Lung (tissue), 12 donors: ENCODE data around the gene PTAFR. TPM values are rescaled to one million over a fixed set of nuclear protein-coding genes. Genes with fewer than 3 reads are reported as not detected.
A peak's percentile ranks its signal among the peaks of the same experiment; 100 is the strongest.

Experiments used
- ATAC-seq: fragments of 200-7000 bp; cut with Tn5 transposase; one replicate; pipeline ENCODE4 v1.9.1; 2020; ENCODE audit warnings: moderate number of reproducible peaks; ENCODE audit not compliant: insufficient read depth, low FRiP score
- DNase-seq, 3 donors: peaks; one replicate each; pipeline ENCODE4 v3.0.0-alpha.2; 2013 to 2017
- H3K27ac ChIP-seq, 2 donors: one replicate each; pipeline ENCODE4 v1.5.1; 2013; ENCODE audit warnings: mild to moderate bottlenecking in 2 of 2, moderate library complexity in 2 of 2, control low read depth in 1 of 2, inconsistent platforms in 1 of 2, low read depth in 1 of 2, low read length in 1 of 2
- H3K27me3 ChIP-seq, 3 donors: one replicate each; pipeline ENCODE4 v1.5.1; 2013; ENCODE audit warnings: low read length in 2 of 3; ENCODE audit not compliant: control insufficient read depth in 3 of 3, insufficient read depth in 3 of 3
- H3K36me3 ChIP-seq, 4 donors: one replicate each; pipeline ENCODE4 v1.5.1; 2013; ENCODE audit warnings: low read length in 4 of 4, mild to moderate bottlenecking in 1 of 4, moderate library complexity in 1 of 4; ENCODE audit not compliant: control insufficient read depth in 4 of 4, insufficient read depth in 4 of 4
- H3K4me1 ChIP-seq, 5 donors: one replicate each; pipeline ENCODE4 v1.5.1; 2013; ENCODE audit warnings: low read length in 5 of 5, mild to moderate bottlenecking in 2 of 5, moderate library complexity in 1 of 5; ENCODE audit not compliant: control insufficient read depth in 5 of 5, insufficient read depth in 5 of 5
- H3K4me3 ChIP-seq: one replicate; pipeline ENCODE4 v1.5.1; 2013; ENCODE audit warnings: mild to moderate bottlenecking, control low read depth, moderate library complexity
- H3K9ac ChIP-seq, 2 donors: one replicate each; pipeline ENCODE4 v1.5.1; 2013; ENCODE audit warnings: low read length in 2 of 2, control low read depth in 1 of 2; ENCODE audit not compliant: insufficient read depth in 1 of 2
- H3K9me3 ChIP-seq, 4 donors: one replicate each; pipeline ENCODE4 v1.5.1; 2013; ENCODE audit warnings: low read length in 3 of 4, mild to moderate bottlenecking in 1 of 4, moderate library complexity in 1 of 4; ENCODE audit not compliant: control insufficient read depth in 4 of 4, insufficient read depth in 3 of 4
- WGBS, 2 donors: extraction: QIAGEN DNeasy Blood & Tissue Kit; methylation state at CpG; one replicate each; pipeline ENCODE4 v1.1.7; 2013; 5-methylcytosine and 5-hydroxymethylcytosine counted together
- polyA plus RNA-seq, 2 donors: library from polyadenylated mRNA; stranded (reverse); fragments of 200-250 nt; gene quantifications; one replicate each; pipeline ENCODE4 v1.2.1, GENCODE V29; 2013
- total RNA-seq, 2 donors: library from RNA; depleted of rRNA in 1 of 2; stranded (reverse); fragments of >200 nt in 1 of 2; gene quantifications; one replicate each; pipeline ENCODE4 v1.2.1, GENCODE V29; 2014 to 2021
- TF ChIP-seq, protein P1 (sequence below): IDR thresholded peaks from 2 replicates; pipeline ENCODE4 v1.5.1; 2012; ENCODE audit warnings: mild to moderate bottlenecking; ENCODE audit errors: control extremely low read depth, extremely low read depth
- donor health status: control.
- donor health status: control.
- donor health status: Bipolar disorder and iron deficiency.
- donor health status: healthy.
- donor health status: DM: yes; HTN: yes; CAD: no.

The PTAFR gene
- total and polyA plus RNA-seq, 4 donors = 7.7 to 93.6 (median 23.3) TPM

DNA sequence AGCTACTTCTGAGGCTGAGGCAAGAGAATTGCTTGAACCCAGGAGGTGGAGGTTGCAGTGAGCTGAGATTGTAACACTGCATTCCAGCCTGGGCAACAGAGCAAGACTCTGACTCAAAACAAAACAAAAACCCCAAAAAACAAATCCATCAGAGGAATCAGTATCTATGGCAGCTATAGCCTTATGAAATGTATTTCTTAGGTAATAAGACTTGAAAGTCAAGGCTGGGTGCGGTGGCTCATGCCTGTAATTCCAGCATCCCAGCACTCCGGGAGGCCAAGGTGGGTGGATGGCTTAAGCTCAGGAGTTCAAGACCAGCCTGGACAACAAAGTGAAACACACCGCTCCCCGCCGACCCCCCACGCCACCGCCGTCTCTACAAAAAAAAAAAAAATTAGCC, 56.9 kb downstream of the PTAFR start:
- ATAC-seq (no peak), DNase-seq (no peak)
- Histone ChIP-seq H3K9ac (no peak overlapping the region), H3K4me3 (no peak overlapping the region), H3K36me3 (no peaks in the 10 kb centered on the region), H3K4me1 (peaks cover 0 to 3% (median 0%) of the 10 kb centered on the region in 5 donors), H3K27me3 (no peaks in the 10 kb centered on the region), H3K9me3 (no peaks in the 10 kb centered on the region), H3K27ac (no peak overlapping the region)
- TF ChIP-seq, protein P1, sequence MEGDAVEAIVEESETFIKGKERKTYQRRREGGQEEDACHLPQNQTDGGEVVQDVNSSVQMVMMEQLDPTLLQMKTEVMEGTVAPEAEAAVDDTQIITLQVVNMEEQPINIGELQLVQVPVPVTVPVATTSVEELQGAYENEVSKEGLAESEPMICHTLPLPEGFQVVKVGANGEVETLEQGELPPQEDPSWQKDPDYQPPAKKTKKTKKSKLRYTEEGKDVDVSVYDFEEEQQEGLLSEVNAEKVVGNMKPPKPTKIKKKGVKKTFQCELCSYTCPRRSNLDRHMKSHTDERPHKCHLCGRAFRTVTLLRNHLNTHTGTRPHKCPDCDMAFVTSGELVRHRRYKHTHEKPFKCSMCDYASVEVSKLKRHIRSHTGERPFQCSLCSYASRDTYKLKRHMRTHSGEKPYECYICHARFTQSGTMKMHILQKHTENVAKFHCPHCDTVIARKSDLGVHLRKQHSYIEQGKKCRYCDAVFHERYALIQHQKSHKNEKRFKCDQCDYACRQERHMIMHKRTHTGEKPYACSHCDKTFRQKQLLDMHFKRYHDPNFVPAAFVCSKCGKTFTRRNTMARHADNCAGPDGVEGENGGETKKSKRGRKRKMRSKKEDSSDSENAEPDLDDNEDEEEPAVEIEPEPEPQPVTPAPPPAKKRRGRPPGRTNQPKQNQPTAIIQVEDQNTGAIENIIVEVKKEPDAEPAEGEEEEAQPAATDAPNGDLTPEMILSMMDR = no peak
- 93 to 100% methylated on average over 8 of the region's 8 CpGs for WGBS, 2 donors

DNA sequence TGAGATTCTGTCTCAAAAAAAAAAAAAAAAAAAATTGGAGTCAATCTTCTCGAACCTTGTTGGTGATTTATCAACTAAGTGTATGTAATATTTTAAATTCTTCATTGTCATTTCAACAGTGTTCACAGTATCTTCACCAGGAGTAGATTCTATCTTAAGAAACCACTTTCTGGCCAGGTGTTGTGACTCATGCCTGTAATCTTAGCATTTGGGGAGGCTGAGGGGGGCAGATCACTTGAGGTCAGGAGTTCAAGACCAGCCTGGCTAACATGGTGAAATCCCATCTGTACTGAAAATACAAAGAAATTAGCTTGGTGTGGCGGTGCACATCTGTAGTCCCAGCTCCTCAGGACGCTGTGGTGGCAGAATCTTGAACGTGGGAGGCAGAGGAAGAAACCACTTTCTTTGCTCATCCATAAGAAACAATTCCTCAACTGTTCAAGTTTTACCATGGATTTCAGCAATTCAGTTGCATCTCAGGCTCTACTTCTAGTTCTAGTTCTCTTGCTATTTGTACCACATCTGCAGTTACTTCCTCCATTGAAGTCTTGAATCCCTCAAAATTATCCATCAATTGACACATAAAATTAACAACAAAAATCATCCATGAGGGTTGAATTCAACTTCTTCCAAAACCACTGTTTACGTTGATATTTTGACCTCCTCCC, 57.7 kb downstream of the PTAFR start:
- TF ChIP-seq, protein P1 = no peak
- Histone ChIP-seq H3K9ac (no peak overlapping the region), H3K36me3 (no peaks in the 10 kb centered on the region), H3K27ac (no peak overlapping the region), H3K27me3 (no peaks in the 10 kb centered on the region), H3K9me3 (no peaks in the 10 kb centered on the region), H3K4me1 (peaks cover 0 to 3% (median 0%) of the 10 kb centered on the region in 5 donors), H3K4me3 (no peak overlapping the region)
- 86 to 89% methylated on average over 5 of the region's 5 CpGs for WGBS, 2 donors
- DNase-seq = no peak
- ATAC-seq = no peak

DNA sequence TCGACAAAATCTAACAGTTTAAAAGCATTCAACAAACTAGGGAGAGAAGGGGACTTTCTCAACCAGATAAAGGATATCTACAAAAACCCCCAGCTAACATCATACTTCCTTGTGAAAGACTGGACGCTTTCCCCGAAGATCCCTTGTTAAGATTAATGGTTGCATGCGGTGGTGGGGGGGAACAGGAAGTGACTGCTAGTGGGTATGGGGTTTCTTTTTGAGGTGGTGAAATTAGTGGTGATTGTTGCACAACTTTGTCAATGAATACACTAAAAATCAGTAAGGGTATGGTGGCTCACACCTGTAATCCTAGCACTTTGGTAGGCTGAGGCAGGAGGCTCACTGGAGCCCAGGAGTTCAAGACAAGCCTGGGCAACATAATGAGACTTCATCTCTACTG, 61.2 kb downstream of the PTAFR start:
- DNase-seq = peak in 1 of 3 donors; percentile 13
- 10 to 14% methylated on average over 4 of the region's 4 CpGs for WGBS, 2 donors
- no peak for ATAC-seq
- no peaks in the 10 kb centered on the region for H3K4me1 ChIP-seq
- H3K36me3 ChIP-seq = no peaks in the 10 kb centered on the region
- H3K27ac ChIP-seq = no peak overlapping the region
- H3K27me3 ChIP-seq = no peaks in the 10 kb centered on the region
- no peak overlapping the region for H3K4me3 ChIP-seq
- no peaks in the 10 kb centered on the region for H3K9me3 ChIP-seq
- H3K9ac ChIP-seq = no peak overlapping the region
- TF ChIP-seq, protein P1 = no peak

DNA sequence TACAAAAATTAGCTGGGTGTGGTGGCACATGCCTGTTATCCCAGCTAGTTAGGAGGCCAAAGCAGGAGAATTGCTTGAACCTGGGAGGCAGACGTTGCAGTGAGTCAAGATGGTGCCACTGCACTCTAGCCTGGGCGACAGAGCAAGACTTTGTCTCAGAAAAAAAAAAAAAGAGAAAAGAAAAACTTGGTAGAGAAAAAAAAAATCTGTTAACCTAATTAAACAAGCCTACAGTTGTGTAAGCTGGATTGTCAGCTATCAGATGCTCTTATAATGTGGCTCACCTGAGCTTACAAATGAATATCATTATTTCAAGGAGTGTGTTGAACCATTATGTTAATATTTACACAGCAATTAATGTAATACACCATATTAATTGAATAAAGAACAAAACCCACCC, 61.6 kb downstream of the PTAFR start:
- Histone ChIP-seq H3K9ac (no peak overlapping the region), H3K36me3 (no peaks in the 10 kb centered on the region), H3K27me3 (no peaks in the 10 kb centered on the region), H3K9me3 (no peaks in the 10 kb centered on the region), H3K27ac (no peak overlapping the region), H3K4me1 (no peaks in the 10 kb centered on the region), H3K4me3 (no peak overlapping the region)
- ATAC-seq (no peak), DNase-seq (no peak)
- TF ChIP-seq, protein P1 = no peak
- 76 to 77% methylated on average over 2 of the region's 2 CpGs for WGBS, 2 donors
